Muscle of arm (tissue), 12 donors: ENCODE data around the gene BMP10. TPM values are rescaled to one million over a fixed set of nuclear protein-coding genes. Genes with fewer than 3 reads are reported as not detected.
A peak's percentile ranks its signal among the peaks of the same experiment; 100 is the strongest.

Experiments used
- DNase-seq: peaks from one replicate; pipeline ENCODE4 v3.0.0-alpha.2; 2013
- polyA plus RNA-seq, 12 donors: library from polyadenylated mRNA; unstranded; fragments of 120-200 nt; gene quantifications; one replicate each; pipeline ENCODE4 v1.2.1, GENCODE V29; 2013; ENCODE audit not compliant: insufficient read length in 12 of 12

BMP10 gene
- polyA plus RNA-seq, 12 donors = not detected

DNA sequence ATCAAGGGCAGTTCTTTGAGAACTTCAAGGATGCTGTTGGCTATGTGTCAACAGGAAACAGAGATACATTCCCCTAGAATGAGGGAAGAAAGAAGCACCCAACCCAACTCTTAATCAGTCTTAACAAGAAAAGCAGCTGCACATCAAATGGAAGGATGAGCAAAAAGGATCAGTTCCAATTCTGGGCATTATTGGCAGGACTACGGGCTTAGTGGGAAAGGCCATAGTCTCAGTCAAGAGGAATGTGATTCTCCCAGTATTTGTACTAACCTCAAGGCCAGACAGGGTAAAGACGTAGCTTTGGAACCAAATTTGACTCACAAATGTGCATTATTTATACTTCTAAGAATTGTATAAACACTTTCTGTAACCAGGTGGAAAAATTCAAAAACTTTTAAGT, 18.2 kb downstream of the BMP10 start:
- DNase-seq = no peak

DNA sequence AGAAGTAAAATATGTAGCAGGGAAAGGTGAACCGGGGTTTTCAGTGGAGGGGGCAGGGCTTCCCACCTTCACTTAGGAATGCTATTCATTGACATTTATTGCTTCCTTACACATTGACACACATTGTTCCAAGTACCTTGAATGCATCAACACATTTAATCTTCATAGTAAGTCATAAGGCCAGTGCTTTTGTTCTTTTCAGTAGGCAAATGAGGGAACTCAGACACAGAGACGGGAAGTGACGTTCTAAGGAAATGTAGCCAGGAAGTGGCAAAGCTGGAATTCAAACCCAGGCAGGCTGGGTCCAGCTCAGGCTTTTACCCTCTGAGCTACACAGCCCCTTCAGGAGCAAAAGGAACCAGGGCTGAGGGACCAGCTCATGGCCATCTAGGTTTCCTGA, 20.7 kb downstream of the BMP10 start:
- no peak for DNase-seq

DNA sequence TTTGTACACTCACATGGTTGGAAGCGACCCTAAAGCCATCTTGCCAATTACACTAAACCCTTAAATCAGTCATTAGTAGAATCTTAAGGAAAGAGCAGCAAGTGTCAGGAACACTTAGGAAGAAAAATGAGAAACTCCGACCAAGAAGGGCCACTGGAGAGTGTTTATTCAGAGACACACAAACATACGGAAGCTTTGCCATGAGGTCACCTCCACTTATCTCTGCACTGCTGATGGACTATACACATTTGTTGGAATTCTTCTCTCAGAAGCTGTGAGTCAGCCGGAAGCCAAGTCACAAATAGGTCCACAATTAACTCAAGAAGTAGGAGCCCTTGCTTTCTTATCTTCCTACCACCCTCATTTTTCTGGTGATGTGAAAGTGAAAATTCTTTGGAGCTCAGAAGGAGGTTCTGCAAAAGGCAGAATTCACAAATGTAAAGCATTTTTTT, 21.6 kb downstream of the BMP10 start:
- no peak for DNase-seq

DNA sequence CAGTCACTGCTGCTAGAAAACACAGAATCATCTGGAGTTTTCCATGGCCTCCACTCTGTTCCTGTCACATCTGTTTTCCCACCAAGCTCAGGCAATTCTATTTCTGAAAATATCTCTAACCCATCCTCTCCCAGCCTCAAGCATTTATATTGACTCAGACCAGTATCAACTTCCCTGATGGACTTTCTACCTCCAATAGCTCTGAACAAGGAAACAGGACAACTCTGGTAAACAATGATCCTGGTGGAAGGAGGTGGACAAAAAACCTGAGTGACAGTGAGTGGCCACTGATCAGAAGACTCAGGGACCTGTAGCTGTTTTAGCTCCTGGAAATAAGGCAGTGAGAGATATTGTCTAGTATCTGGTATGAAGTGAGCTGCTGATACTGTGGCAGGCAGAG, 23.4 kb downstream of the BMP10 start:
- DNase-seq = no peak

DNA sequence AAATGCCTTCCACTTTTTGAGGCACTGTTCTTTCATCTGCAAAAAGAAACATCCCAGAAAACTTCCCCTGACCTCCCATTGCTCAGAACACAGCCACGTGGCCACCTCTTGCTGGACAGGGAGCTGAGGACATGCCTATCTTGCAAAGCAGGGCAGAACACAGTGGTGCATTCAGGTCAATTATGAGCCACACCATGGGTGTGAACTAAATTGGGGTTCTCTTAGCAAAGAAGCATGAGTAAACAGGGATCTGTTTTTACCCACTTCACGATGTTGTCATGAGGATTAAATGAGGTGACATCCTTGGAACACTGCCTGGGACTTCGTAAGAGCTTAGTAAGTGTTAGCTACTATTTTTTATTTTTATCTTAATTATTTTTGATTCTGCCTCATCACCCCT, 25.1 kb downstream of the BMP10 start:
- no peak for DNase-seq

DNA sequence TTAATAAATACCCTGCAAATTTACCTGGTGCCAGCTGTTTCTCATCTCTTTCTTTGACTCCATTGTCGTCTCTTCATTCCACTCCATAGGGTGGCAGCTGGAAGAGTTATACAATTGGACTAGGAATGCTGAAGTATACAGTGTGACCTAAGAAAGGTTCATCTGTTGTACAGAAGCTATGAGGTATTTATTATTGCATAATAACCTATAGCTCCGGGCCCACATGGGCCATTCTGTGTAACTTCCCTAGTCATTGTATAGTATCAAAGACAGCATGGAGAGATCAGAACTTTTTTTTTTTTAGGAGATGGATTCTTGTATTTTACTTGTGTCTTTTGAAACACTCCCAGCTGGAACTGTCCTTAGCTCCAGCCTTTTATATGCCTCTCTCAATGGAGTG, 26.2 kb downstream of the BMP10 start:
- DNase-seq = no peak

DNA sequence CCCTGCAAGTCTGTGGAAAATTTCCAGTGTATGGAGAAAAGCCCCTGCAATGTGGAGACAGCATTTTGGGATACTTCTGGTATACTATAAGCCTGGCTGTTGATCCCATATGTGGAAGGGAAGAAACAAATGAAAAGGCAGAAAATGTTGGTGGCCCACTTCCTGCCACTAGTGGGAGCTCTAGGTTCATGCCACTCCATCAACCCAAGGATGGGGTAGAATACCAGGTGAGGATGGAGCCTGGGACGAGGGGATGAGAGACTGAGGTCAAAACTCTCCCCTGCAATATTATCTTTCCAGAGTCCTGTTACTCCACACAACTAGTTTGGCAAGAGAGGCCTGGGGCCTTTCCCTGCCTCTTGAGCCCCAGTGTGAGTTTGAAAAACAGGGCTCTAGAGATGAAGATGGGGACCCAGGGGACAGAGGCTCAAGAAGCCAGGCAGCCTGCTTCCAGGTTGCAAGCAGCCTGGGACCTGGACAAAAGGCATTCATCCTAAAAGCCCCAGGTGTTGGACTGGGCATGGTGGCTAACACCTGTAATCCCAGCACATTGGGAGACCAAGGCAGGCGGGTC, 31.9 kb downstream of the BMP10 start:
- DNase-seq = no peak

DNA sequence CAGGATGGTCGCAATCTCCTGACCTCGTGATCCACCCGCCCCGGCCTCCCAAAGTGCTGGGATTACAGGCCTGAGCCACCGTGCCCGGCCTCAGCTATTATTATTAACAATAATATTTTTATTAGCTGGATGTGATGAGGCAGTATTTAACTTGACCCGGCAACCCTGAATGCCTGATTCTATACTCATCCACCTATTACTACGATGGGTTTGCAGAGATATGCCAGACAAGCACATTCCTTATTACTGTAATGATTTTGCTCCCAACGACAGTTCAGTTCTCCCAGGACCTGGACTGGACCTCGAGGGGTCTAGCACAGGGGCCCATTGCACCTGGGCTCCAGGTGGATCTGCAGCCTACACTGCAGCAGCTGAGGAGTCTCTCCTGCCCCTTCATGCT, 32.6 kb downstream of the BMP10 start:
- DNase-seq = no peak

DNA sequence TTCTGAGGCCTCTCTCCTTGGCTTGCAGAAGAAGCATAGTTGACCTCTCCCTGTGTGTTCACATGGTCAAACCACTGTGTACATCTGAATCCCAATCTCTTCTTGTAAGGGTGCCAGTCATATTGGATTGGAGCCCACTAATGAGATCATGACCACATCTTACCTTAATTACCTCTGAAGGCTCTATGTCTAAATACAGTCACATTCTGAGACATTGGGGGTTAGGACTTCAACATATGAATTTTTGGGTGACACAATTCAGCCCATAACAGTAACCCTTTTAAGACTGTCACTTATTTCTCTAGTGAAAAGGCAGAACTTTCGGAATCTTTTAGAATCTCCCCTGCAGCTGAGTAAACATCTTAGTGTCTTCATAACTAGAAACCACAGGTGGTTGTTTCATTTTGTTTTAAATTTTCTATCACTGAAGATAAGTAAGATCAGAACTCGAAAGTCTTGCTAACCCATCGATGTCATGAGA, 33.3 kb downstream of the BMP10 start:
- DNase-seq = no peak

DNA sequence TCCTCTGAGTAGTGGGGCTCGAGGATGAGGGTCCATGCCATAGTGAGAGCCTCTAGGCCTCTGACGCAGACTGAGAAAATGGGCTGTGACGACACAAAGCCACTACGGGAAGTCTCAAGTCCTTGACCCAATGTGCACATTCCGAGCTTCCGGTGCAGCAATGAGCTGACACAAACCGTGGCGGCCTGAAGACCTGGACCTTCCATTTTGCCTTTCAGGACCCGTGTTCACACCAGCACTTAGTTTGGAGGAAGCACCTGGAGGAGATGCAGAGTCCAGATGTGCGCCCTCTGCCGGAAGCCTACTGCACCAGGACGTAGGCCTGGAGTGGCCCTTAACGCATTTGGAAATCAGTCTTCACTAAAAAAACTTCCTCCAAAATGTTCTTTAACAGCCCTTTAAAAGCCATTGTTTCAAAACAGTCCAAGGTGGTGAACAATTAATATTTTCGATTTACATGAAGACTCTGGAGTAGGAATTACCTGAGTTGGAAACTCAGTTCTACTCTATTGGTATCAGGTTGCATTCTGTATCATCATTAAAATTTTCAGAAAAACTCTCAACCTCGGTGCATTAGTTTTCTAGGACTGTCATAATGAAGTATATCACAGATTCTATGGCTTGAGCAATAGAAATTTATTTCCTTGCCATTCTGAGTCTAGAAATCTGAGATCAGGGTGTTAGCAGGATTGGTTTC, 33.9 kb downstream of the BMP10 start:
- peak; percentile 31 for DNase-seq

DNA sequence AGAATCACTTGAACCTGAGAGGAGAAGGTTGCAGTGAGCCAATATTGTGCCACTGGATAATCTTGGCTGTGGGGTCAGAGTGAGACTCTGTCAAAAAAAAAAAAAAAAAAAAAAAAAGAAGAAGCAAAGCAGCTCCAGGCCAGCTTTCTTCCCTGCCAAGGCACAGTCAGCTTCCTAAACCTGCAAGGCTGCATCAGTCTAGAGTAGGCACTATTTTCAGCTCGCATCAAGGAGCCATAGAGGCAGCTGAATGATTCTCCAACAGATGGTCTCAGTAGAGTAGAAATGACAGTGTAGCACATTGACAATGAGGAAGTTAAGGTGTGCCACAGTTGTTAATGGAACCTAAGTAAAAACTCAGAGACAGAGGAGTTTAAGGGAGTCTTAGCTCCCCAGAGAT, 35.6 kb downstream of the BMP10 start:
- no peak for DNase-seq

DNA sequence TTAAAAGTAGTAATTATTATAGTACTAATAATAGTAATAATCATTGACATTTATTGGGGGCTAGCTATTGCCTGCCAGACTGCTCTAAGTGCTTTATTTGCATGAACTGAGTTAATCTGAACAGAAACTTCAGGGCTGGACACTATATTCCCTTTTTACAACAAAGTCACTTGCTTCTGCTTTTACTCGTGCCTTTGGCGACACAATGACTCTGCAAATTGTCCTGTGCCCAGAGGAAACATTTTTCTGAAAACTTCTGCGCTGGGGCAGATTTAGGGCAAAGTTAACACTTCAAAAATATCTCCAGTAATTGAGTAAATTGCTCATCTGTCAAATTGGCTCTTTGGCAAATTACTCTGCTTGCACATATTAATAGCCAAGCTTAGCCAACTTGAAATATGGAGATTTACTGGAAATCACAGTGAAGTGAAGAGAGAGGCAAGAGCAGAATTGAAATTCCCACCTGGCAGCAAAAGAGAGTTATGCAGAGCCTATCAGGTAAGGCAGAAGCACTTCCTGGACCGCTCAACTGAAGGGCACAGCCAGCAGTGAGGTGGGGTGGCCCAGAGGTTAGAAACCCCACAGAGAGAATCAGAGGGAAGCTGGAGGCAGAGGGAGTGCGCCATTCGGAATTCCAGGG, 36.3 kb downstream of the BMP10 start:
- DNase-seq = no peak

DNA sequence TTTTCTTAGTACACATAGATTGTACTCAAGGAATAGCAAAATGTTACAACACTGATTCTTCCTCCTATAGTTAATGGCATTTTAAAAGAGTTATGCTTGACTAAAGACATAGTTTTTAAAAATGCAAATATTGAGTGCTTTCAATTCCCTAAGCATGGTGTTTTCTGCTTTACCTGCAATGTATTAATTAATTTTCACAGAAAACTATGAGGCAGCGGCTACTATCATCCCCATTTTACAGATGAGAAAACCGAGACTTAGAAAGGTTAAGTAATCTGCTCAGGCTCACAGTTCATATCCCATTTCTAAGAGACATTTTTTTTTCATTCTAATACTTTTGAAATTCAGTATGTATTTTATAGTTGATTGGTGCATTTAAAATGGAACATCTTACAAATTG, 38.0 kb downstream of the BMP10 start:
- DNase-seq = no peak

DNA sequence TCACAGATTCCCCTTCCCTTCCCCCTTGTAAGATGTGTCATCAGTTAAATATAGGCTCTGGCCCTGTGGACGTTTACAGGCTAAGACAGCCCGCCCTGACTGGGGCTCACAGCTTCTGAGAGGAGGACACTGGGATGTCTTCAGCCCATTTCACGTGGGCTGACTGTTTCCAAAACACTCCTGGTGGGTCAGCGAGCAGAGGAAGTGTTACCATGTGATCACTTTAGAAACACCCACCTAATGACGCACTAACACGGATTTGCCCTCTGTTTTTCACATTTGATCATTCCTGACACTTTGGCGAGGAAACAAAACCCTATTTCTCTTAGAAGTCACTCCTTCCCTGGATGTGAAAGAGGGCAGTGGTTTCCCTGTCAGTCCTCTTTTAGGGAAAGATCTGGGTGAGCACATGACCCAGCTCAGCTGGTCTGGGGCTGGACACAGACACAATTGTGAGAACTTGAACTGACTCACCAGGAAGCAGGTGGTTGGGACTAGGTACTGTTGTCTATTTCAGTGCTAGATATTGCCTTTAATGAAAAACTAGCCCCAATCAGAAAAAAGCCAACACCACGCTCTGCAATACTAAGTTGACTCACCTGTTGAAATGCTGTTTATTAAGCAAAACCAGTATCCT, 38.8 kb downstream of the BMP10 start:
- peak; percentile 44 for DNase-seq

DNA sequence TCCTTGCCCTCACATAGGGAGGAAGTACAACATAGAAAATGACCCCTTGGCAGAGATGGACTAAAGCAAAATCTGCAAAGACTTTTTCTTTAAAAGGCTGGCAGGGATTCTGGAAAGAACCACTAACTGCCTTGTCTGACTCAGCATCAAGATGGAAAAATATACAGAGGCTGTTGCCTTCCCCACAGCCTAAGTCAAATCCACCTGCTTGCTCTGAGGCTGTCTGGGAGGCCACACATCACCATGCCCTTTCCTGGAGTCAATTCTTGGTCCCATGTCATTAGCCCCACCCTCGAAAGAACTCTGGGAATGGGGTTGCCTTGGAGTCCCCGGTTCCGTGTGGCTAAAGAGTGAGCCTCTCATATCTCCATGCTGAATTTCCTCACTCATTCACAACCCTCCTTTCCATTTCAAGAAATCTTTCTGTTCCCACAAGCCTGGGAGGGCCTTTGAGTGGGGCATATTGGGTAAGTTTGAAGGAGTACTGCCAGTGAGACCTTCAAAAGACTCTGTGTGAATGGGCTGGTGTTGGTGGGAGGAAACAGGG, 39.4 kb downstream of the BMP10 start:
- peak; percentile 56 for DNase-seq

DNA sequence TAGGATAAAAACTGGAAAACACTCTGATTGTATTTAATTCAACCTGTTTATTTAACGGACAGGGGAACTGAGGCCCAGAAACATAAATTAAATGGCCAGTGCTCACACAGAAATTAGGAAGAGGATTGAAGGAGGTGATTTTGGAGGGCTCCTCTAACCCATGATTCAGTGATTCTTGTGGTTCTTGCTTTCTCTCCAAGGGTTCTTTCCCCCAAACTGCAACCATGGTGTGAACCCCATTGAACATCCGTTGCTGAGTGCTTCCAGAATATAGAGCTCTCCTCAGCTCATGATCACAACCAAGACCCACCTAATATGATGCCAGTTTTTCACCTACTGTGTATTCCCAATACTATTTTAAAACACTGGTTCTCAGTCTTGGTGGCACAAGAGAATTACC, 41.4 kb downstream of the BMP10 start:
- DNase-seq = no peak

DNA sequence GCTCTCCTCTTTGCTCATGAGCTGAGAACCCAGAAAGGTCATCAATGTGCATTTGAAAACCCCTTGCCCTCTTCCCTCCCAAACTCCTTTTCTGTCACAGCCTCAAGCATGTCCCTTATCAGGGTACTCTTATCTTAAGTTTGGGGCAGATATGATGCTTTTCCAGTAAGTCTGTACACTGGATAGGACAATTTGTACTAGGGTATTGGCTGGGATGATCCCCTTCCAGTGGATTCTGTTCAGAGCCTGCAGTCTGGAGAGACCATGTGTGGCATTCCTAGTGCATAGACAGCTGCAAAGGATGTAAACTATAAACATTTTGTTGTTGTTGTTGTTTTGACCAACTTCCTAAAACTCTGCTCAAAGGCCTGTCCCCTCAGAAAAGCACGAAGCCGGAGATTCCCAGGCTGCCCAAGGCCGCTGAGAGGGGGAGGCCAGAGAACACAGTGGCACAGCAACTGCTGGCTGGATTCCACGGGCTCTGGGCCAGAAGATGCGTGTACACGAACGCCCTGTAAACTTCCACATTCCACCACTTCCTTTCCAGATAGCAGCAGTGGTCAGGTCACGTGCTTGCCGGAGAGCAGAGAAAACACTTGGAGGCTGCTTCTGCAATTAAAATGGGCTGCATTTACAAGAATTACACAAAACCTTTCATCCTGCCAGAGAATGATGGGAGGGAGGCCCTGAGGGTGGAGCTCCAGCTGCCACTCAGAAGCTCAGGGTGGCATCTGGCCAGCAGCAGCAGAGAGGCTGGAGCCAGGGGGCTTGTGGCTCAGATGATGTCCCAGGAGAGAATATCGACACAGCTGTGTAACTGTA, 42.1 kb downstream of the BMP10 start:
- peak; percentile 88 for DNase-seq

DNA sequence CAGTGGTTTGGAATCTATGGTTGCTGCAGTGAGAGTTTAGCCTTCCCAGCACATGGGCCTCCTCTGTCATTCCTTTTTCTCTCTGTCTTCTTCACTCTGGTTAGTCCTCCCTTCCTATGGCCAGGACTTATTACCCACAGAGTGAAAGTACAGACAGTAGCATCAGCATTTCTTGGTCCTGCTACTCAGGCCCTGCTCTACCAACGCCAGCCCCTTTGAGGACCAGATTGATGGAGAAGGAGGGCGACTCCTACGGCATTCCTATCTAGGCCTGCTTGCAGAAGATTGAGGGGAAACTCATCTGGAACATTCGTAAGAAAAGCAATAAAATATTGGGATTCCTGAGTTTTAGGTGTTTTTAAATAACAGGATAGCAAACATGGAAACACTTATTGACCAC, 43.5 kb downstream of the BMP10 start:
- no peak for DNase-seq

DNA sequence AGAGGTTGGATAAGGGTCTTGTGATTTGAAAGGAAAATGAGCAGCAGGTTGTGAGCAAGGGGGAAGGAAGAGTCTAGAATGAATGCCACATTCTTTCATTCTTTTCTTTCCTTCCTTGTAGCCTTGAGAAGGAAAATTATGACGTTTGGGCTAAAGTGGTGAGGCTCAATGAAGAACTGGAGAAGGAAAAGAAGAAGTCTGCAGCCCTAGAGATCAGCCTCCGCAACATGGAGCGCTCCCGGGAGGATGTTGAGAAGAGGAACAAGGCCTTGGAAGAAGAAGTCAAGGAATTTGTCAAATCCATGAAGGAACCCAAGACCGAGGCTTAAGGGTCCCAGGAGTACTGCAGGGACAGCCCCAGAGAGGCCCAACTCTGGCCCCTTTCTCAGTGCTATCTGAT, 45.3 kb downstream of the BMP10 start:
- DNase-seq = no peak

DNA sequence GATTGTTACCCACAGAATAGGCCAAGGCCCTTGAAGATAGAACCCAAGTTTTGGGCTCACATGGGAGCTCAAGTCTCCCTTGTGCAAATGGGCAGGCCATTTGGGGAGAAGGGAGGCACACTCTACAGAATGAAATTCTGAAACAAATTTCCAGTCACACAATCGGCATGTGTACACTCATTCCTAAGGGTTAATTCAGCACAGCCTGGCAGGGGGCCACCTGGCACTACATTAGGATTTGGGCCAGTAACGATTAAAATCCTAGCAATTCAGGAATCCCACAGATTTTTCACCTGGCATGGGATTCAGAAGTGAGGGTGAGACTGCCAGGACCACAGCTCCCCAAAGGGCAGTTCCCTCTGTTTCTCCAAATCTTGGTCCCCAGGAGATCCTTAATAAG, 46.4 kb downstream of the BMP10 start:
- no peak for DNase-seq

DNA sequence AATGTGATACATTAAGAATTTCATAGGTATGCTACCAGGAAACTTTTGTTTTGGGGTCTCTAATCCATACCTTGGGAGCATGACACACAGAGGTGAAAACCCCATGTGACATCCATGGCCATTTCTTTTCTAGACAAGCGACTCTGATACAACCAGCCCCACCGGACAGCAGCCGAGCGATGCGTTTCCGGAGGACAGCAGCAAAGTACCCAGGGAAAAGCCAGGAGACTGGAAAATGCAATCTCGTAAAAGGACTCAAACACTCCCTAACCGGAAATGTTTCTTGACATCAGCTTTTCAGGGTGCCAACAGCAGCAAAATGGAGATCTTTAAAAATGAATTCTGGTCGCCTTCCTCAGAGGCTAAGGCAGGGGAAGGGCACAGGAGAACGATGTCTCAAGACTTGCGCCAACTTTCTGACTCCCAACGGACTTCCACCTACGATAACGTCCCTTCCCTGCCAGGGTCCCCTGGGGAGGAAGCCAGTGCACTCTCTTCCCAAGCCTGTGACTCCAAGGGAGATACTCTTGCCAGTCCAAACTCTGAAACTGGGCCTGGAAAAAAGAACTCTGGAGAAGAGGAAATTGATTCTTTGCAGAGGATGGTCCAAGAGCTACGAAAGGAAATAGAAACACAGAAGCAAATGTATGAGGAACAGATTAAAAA, 48.9 kb downstream of the BMP10 start:
- no peak for DNase-seq
